GM12878 (cell line): Measurements from ENCODE around the gene NLRC5. TPM values are rescaled to one million over a fixed set of nuclear protein-coding genes. Genes with fewer than 3 reads are reported as not detected.
A peak's percentile ranks its signal among the peaks of the same experiment; 100 is the strongest.

Experiments used
- BACH1 ChIP-seq: fragments of 450-650 bp; IDR thresholded peaks from 2 replicates; pipeline ENCODE4 v1.6.1; 2017; ENCODE audit warnings: mild to moderate bottlenecking, borderline replicate concordance
- BMI1 ChIP-seq: fragments of 450-650 bp; IDR thresholded peaks from 2 replicates; pipeline ENCODE4 v1.6.1; 2016; ENCODE audit warnings: mild to moderate bottlenecking, moderate library complexity, borderline replicate concordance
- BRCA1 ChIP-seq: IDR thresholded peaks from 2 replicates; pipeline ENCODE4 v1.6.1; 2011; ENCODE audit warnings: low read depth, low read length, improper control_type of control experiment
- EED ChIP-seq: sonication (generic); IDR thresholded peaks from 2 replicates; pipeline ENCODE4 v1.6.1; 2016; ENCODE audit warnings: antibody characterized with exemption, low read depth
- ETV6 ChIP-seq, 2 experiments: fragments of 450-650 bp in 1 of 2; IDR thresholded peaks in 1 of 2; conservative IDR thresholded peaks in 1 of 2; 2 replicates each; pipeline ENCODE4 v1.6.1; 2014; ENCODE audit warnings: antibody characterized with exemption in 1 of 2, borderline replicate concordance in 1 of 2, low read depth in 1 of 2, mild to moderate bottlenecking in 1 of 2, moderate library complexity in 1 of 2
- IKZF1 ChIP-seq: fragments of 450-650 bp; conservative IDR thresholded peaks from 2 replicates; pipeline ENCODE4 v1.6.1; 2017; ENCODE audit warnings: antibody characterized with exemption, mild to moderate bottlenecking
- IRF4 ChIP-seq: IDR thresholded peaks from 2 replicates; pipeline ENCODE4 v1.6.1; 2011; ENCODE audit warnings: low read depth, low read length
- JUNB ChIP-seq: IDR thresholded peaks from 2 replicates; pipeline ENCODE4 v1.6.1; 2016; ENCODE audit warnings: antibody characterized with exemption, mild to moderate bottlenecking
- LARP7 ChIP-seq: fragments of 450-650 bp; IDR thresholded peaks from 2 replicates; pipeline ENCODE4 v1.6.1; 2017; ENCODE audit warnings: mild to moderate bottlenecking
- MYB ChIP-seq: fragments of 150-350 bp; IDR thresholded peaks from 2 replicates; pipeline ENCODE4 v1.6.1; 2014; ENCODE audit warnings: mild to moderate bottlenecking, low read depth, low read length, borderline replicate concordance
- MYC ChIP-seq: IDR thresholded peaks from 2 replicates; pipeline ENCODE4 v1.6.1; 2011; ENCODE audit warnings: mild to moderate bottlenecking, low read length, moderate library complexity, inconsistent platforms; ENCODE audit not compliant: insufficient read depth, insufficient replicate concordance, insufficient read length, severe bottlenecking
- NR2C2 ChIP-seq: IDR thresholded peaks from 2 replicates; pipeline ENCODE4 v1.6.1; 2011; ENCODE audit warnings: borderline replicate concordance, low read depth; ENCODE audit not compliant: control insufficient read depth, insufficient read length
- POLR2AphosphoS2 ChIP-seq: IDR thresholded peaks from 2 replicates; pipeline ENCODE4 v1.6.1; 2011; ENCODE audit warnings: low read depth, mild to moderate bottlenecking, low read length, improper control_type of control experiment, moderate library complexity
- POU2F2 ChIP-seq: IDR thresholded peaks from 3 replicates; pipeline ENCODE4 v1.6.1; 2011; ENCODE audit warnings: low read depth, mild to moderate bottlenecking, low read length, borderline replicate concordance
- RBBP5 ChIP-seq: fragments of 200-600 bp; sonication (generic); conservative IDR thresholded peaks from 2 replicates; pipeline ENCODE4 v1.6.1; 2016
- RUNX3 ChIP-seq: IDR thresholded peaks from 2 replicates; pipeline ENCODE4 v1.6.1; 2012; ENCODE audit warnings: low read length, inconsistent platforms
- SIN3A ChIP-seq: IDR thresholded peaks from 2 replicates; pipeline ENCODE4 v1.6.1; 2012; ENCODE audit warnings: low read depth, low read length, improper control_type of control experiment
- SMAD5 ChIP-seq: IDR thresholded peaks from 2 replicates; pipeline ENCODE4 v1.6.1; 2016; ENCODE audit warnings: antibody characterized with exemption, low read depth
- SRF ChIP-seq, 2 experiments: IDR thresholded peaks; 2 replicates each; pipeline ENCODE4 v1.6.1; 2011; ENCODE audit warnings: low read depth in 2 of 2, low read length in 2 of 2, mild to moderate bottlenecking in 1 of 2, moderate library complexity in 1 of 2
- TARDBP ChIP-seq: IDR thresholded peaks from 2 replicates; pipeline ENCODE4 v1.6.1; 2016; ENCODE audit warnings: borderline replicate concordance
- ZZZ3 ChIP-seq: IDR thresholded peaks from 2 replicates; pipeline ENCODE4 v1.6.1; 2011; ENCODE audit warnings: low read depth; ENCODE audit not compliant: control insufficient read depth, insufficient read length
- polyA plus RNA-seq, 11 experiments: library from polyadenylated mRNA; depleted of rRNA in 4 of 11; unstranded in 6 of 11; stranded (reverse) in 5 of 11; fragments of >200 nt; fragmentation: Nextera tagmentation in 4 of 11; fragmentation: Illumina TruSeq in 1 of 11; extraction: Ambion mirVana in 4 of 11; extraction: Trizol in 1 of 11; gene quantifications; 1 replicate in 1 of 11; 2 replicates in 10 of 11; pipeline versions ENCODE4 v1.2.1 to v1.2.3, GENCODE V29; 2011 to 2016; ENCODE audit warnings: inconsistent platforms in 2 of 11, missing spikeins in 2 of 11, low read depth in 1 of 11
- total RNA-seq, 4 experiments: library from RNA; depleted of rRNA in 3 of 4; stranded (reverse); fragments of >200 nt in 3 of 4; fragmentation: Illumina TruSeq in 1 of 4; extraction: Trizol in 1 of 4; gene quantifications; 2 replicates each; pipeline versions ENCODE4 v1.2.1 to v1.2.3, GENCODE V29; 2013 to 2021
- TF ChIP-seq, protein P1 (sequence below): fragments of 450-650 bp; IDR thresholded peaks from 2 replicates; pipeline ENCODE4 v1.6.1; 2018; ENCODE audit warnings: borderline replicate concordance, mild to moderate bottlenecking; ENCODE audit not compliant: partially characterized antibody
- TF ChIP-seq, protein P2 (sequence below): IDR thresholded peaks from 2 replicates; pipeline ENCODE4 v1.6.1; 2012; ENCODE audit warnings: low read depth, low read length, improper control_type of control experiment
- TF ChIP-seq, protein P3 (sequence below): fragments of 450-650 bp; IDR thresholded peaks from 2 replicates; pipeline ENCODE4 v1.6.1; 2017; ENCODE audit warnings: borderline replicate concordance
- TF ChIP-seq, protein P4 (sequence below): fragments of 450-650 bp; IDR thresholded peaks from 2 replicates; pipeline ENCODE4 v1.6.1; 2017; ENCODE audit warnings: antibody characterized with exemption, mild to moderate bottlenecking, moderate library complexity

NLRC5 gene
- total and polyA plus RNA-seq, 10 of the 15 experiments (the other 5 are each of a cell fraction or from before 2014, with no cell fraction given) = 13.1 to 105 (median 57.3) TPM

DNA sequence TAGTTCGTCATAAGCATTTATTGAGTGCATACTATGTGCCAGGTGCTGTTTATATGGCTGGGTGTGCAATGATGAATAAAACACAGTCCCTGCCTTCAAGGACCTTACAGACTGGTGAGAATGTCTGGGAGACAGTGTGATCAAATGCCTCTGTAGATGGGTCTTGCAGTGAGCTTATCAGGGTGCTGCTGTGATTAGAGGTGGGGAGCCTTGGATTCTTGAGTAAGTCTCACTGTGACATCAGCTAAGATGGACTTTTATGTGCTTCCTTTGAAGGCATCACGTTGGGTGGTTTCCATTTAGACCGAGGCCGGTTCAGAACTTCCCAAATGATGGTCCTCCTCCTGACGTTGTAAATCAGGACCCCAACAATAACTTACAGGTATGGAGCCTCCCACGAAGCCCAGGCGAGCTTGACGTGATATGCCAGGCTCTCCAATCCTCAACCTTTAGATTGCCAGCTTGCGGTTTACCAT is 47.5 kb upstream of the NLRC5 start (continued):
- no peak; the same call in 1 of the 2 replicates for TF ChIP-seq JUNB
- TF ChIP-seq BACH1 = peak; percentile 74; the same call in 1 of the 2 replicates
- 0 out of 2 replicates have a peak, but pooled peaks have one; percentile 58 for TF ChIP-seq POLR2AphosphoS2
- TF ChIP-seq IKZF1 = 0 out of 2 replicates have a peak, but pooled peaks have one; percentile 16
- TF ChIP-seq LARP7 = no peak
- no peak for TF ChIP-seq BRCA1
- TF ChIP-seq RUNX3 = no peak; the same call in 1 of the 2 replicates
- TF ChIP-seq, protein P1, sequence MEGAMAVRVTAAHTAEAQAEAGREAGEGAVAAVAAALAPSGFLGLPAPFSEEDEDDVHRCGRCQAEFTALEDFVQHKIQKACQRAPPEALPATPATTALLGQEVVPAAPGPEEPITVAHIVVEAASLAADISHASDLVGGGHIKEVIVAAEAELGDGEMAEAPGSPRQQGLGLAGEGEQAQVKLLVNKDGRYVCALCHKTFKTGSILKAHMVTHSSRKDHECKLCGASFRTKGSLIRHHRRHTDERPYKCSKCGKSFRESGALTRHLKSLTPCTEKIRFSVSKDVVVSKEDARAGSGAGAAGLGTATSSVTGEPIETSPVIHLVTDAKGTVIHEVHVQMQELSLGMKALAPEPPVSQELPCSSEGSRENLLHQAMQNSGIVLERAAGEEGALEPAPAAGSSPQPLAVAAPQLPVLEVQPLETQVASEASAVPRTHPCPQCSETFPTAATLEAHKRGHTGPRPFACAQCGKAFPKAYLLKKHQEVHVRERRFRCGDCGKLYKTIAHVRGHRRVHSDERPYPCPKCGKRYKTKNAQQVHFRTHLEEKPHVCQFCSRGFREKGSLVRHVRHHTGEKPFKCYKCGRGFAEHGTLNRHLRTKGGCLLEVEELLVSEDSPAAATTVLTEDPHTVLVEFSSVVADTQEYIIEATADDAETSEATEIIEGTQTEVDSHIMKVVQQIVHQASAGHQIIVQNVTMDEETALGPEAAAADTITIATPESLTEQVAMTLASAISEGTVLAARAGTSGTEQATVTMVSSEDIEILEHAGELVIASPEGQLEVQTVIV = no peak
- TF ChIP-seq SMAD5 = peak; percentile 73; the same call in 1 of the 2 replicates
- no peak for TF ChIP-seq IRF4
- TF ChIP-seq, protein P2, sequence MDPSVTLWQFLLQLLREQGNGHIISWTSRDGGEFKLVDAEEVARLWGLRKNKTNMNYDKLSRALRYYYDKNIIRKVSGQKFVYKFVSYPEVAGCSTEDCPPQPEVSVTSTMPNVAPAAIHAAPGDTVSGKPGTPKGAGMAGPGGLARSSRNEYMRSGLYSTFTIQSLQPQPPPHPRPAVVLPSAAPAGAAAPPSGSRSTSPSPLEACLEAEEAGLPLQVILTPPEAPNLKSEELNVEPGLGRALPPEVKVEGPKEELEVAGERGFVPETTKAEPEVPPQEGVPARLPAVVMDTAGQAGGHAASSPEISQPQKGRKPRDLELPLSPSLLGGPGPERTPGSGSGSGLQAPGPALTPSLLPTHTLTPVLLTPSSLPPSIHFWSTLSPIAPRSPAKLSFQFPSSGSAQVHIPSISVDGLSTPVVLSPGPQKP = no peak
- no peak for TF ChIP-seq ZZZ3
- TF ChIP-seq NR2C2 = no peak
- no peak for TF ChIP-seq TARDBP
- TF ChIP-seq, protein P3, sequence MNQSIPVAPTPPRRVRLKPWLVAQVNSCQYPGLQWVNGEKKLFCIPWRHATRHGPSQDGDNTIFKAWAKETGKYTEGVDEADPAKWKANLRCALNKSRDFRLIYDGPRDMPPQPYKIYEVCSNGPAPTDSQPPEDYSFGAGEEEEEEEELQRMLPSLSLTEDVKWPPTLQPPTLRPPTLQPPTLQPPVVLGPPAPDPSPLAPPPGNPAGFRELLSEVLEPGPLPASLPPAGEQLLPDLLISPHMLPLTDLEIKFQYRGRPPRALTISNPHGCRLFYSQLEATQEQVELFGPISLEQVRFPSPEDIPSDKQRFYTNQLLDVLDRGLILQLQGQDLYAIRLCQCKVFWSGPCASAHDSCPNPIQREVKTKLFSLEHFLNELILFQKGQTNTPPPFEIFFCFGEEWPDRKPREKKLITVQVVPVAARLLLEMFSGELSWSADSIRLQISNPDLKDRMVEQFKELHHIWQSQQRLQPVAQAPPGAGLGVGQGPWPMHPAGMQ = no peak
- TF ChIP-seq BMI1 = peak; percentile 32; the same call in 1 of the 2 replicates
- no peak for TF ChIP-seq RBBP5
- peak; percentile 56; the same call in 2 of the 3 replicates for TF ChIP-seq POU2F2
- TF ChIP-seq, protein P4, sequence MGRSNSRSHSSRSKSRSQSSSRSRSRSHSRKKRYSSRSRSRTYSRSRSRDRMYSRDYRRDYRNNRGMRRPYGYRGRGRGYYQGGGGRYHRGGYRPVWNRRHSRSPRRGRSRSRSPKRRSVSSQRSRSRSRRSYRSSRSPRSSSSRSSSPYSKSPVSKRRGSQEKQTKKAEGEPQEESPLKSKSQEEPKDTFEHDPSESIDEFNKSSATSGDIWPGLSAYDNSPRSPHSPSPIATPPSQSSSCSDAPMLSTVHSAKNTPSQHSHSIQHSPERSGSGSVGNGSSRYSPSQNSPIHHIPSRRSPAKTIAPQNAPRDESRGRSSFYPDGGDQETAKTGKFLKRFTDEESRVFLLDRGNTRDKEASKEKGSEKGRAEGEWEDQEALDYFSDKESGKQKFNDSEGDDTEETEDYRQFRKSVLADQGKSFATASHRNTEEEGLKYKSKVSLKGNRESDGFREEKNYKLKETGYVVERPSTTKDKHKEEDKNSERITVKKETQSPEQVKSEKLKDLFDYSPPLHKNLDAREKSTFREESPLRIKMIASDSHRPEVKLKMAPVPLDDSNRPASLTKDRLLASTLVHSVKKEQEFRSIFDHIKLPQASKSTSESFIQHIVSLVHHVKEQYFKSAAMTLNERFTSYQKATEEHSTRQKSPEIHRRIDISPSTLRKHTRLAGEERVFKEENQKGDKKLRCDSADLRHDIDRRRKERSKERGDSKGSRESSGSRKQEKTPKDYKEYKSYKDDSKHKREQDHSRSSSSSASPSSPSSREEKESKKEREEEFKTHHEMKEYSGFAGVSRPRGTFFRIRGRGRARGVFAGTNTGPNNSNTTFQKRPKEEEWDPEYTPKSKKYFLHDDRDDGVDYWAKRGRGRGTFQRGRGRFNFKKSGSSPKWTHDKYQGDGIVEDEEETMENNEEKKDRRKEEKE = no peak
- TF ChIP-seq EED = no peak
- TF ChIP-seq SRF (IDR thresholded peaks at IDR 0.05; ENCODE audit: low read depth in 2 of 2, low read length in 2 of 2) = no peak
- TF ChIP-seq ETV6 (conservative IDR thresholded peaks at IDR 0.05 in 1 of 2, IDR thresholded peaks at IDR 0.05 in 1 of 2; ENCODE audit: borderline replicate concordance in 1 of 2, low read depth in 1 of 2) = no peak
- no peak for TF ChIP-seq MYC
- TF ChIP-seq MYB = no peak
- TF ChIP-seq SIN3A = no peak
